GM12878 (cell line): ENCODE measurements around the gene LANCL3. TPM values are rescaled to one million over a fixed set of nuclear protein-coding genes. Genes with fewer than 3 reads are reported as not detected.

Experiments used
- ATAC-seq: fragments of 200-7000 bp; cut with Tn5 transposase; 3 replicates; pipeline ENCODE4 v1.9.1; 2020; ENCODE audit warnings: mild to moderate bottlenecking, moderate library complexity
- BruUV-seq: library from RNA; stranded (reverse); fragments of 400-500 nt; replicated peaks from 2 replicates; lab custom pipeline; 2021; lab: Mats Ljungman, UMichigan
- CTCF ChIA-PET: fragments of 300-600 bp; sonication (Branson Sonifier 250); formaldehyde crosslinking; extraction: SDS; loops from one replicate; lab custom pipeline; 2021; ENCODE audit warnings: inconsistent platforms; lab: Yijun Ruan, JAX
- POLR2A ChIA-PET: fragments of 350-600 bp; formaldehyde crosslinking; extraction: SDS; loops from one replicate; lab custom pipeline; 2021; ENCODE audit warnings: inconsistent platforms; lab: Charles Lee
- RAD21 ChIA-PET: fragments of 300-600 bp; sonication (Branson Sonifier 250); formaldehyde crosslinking; loops from one replicate; lab custom pipeline; 2023; ENCODE audit warnings: antibody characterized with exemption; ENCODE audit not compliant: unreplicated experiment; lab: Charles Lee
- SMC1A ChIA-PET: fragments of 300-600 bp; sonication (Branson Sonifier 250); formaldehyde crosslinking; loops from one replicate; lab custom pipeline; 2023; ENCODE audit not compliant: unreplicated experiment, uncharacterized antibody; lab: Charles Lee
- DNase-seq: peaks from one replicate; pipeline ENCODE4 v3.0.0-alpha.2; 2011; ENCODE audit warnings: low read depth, low spot score
- FAIRE-seq: peaks from 3 replicates; lab custom pipeline; 2011; peaks lifted over from hg19 to GRCh38; lab: Jason Lieb, UNC
- H2AFZ ChIP-seq: 2 replicates; pipeline ENCODE4 v1.6.0; 2011; ENCODE audit warnings: low read depth, low read length, control low read depth; ENCODE audit not compliant: control insufficient read depth
- H3K27ac ChIP-seq: 2 replicates; pipeline ENCODE4 v1.5.1; 2011; ENCODE audit warnings: control low read depth; ENCODE audit not compliant: control insufficient read depth, insufficient read depth
- H3K27me3 ChIP-seq, 2 experiments: replicated peaks in 1 of 2; 2 replicates each; pipeline versions ENCODE4 v1.6.0 to v1.6.1; 2011; ENCODE audit warnings: low read length in 1 of 2; ENCODE audit not compliant: control insufficient read depth in 2 of 2, insufficient read depth in 2 of 2
- H3K36me3 ChIP-seq, 2 experiments: 2 replicates each; pipeline ENCODE4 v1.5.1; 2011; ENCODE audit warnings: low read length in 1 of 2; ENCODE audit not compliant: control insufficient read depth in 2 of 2, insufficient read depth in 2 of 2
- H3K4me1 ChIP-seq: 2 replicates; pipeline ENCODE4 v1.6.1; 2011; ENCODE audit warnings: mild to moderate bottlenecking, low read length, moderate library complexity, mixed read lengths; ENCODE audit not compliant: control insufficient read depth, insufficient read depth
- H3K4me2 ChIP-seq: 2 replicates; pipeline ENCODE4 v1.6.0; 2011; ENCODE audit warnings: control low read depth; ENCODE audit not compliant: control insufficient read depth, insufficient read depth
- H3K4me3 ChIP-seq: fragments of 200-600 bp; sonication (generic); 2 replicates; pipeline ENCODE4 v1.5.1; 2016
- H3K79me2 ChIP-seq: 2 replicates; pipeline ENCODE4 v1.6.0; 2011; ENCODE audit warnings: low read length; ENCODE audit not compliant: control insufficient read depth, insufficient read depth
- H3K9ac ChIP-seq: 2 replicates; pipeline ENCODE4 v1.8.0; 2011; ENCODE audit warnings: low read length, control low read depth, mixed read lengths; ENCODE audit not compliant: control insufficient read depth, insufficient read depth
- H3K9me3 ChIP-seq: replicated peaks from 3 replicates; pipeline ENCODE4 v1.5.1; 2011; ENCODE audit warnings: mild to moderate bottlenecking, low read length; ENCODE audit not compliant: control insufficient read depth, insufficient read depth
- H4K20me1 ChIP-seq: 2 replicates; pipeline ENCODE4 v1.6.0; 2011; ENCODE audit not compliant: control insufficient read depth, insufficient read depth
- RB1 ChIP-seq: fragments of 450-650 bp; formaldehyde crosslinking; IDR thresholded peaks from 2 replicates; pipeline ENCODE4 v1.6.1; 2017; ENCODE audit warnings: mild to moderate bottlenecking, borderline replicate concordance
- SREBF2 ChIP-seq: IDR thresholded peaks from 2 replicates; pipeline ENCODE4 v1.6.1; 2012; ENCODE audit warnings: mild to moderate bottlenecking, low read length
- WGBS: methylation state at CpG from one replicate; pipeline ENCODE4 v1.1.6; 2016; ENCODE audit warnings: low lambda C conversion rate; ENCODE audit not compliant: insufficient replicate concordance, insufficient coverage; ENCODE audit errors: missing lambda C conversion rate; 5-methylcytosine and 5-hydroxymethylcytosine counted together
- in situ Hi-C: fragments of 300-500 bp; cut with MboI; formaldehyde crosslinking; loops from 9 replicates; pipeline ENCODE4 v1.14.3; 2018; ENCODE audit warnings: mixed read lengths
- intact Hi-C: fragments of 100-400 bp; cut with micrococcal nuclease; formaldehyde crosslinking; loops from one replicate; pipeline ENCODE4 v1.14.2; 2022; ENCODE audit not compliant: unreplicated experiment
- polyA plus RNA-seq, 11 experiments: library from polyadenylated mRNA; depleted of rRNA in 4 of 11; unstranded in 6 of 11; stranded (reverse) in 5 of 11; fragments of >200 nt; fragmentation: Nextera tagmentation in 4 of 11; fragmentation: Illumina TruSeq in 1 of 11; extraction: Ambion mirVana in 4 of 11; extraction: Trizol in 1 of 11; gene quantifications; 1 replicate in 1 of 11; 2 replicates in 10 of 11; pipeline versions ENCODE4 v1.2.1 to v1.2.3, GENCODE V29; 2011 to 2016; ENCODE audit warnings: inconsistent platforms in 2 of 11, missing spikeins in 2 of 11, low read depth in 1 of 11
- total RNA-seq, 4 experiments: library from RNA; depleted of rRNA in 3 of 4; stranded (reverse); fragments of >200 nt in 3 of 4; fragmentation: Illumina TruSeq in 1 of 4; extraction: Trizol in 1 of 4; gene quantifications; 2 replicates each; pipeline versions ENCODE4 v1.2.1 to v1.2.3, GENCODE V29; 2013 to 2021
- TF ChIP-seq, protein P1 (sequence below): fragments of 150-350 bp; IDR thresholded peaks from 2 replicates; pipeline ENCODE4 v1.6.1; 2016; ENCODE audit warnings: low read depth, low read length

Gene LANCL3
- total and polyA plus RNA-seq, 10 of the 15 experiments (the other 5 are each of a cell fraction or from before 2014, with no cell fraction given): not detected

DNA sequence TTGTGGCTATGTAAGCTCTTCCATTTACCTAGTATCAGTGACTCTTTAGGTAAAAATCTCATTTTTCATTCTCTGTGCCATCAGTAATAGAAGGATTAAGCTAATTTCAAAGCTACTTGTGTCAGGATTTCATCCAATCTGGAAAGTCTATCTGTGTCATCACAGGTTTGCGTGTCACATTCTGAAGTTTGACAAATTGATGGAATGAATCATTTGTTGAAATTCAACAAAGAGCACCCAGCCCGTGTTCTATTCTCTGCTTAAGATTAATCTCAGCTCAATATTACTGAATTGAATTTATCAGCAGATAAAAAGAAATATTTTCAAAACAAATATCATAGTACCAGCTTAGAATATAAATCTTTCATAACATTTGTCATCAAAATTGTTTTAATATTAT, 35.8 kb downstream of the LANCL3 start:
- no peak for ATAC-seq
- RAD21 ChIA-PET: no interaction called here

DNA sequence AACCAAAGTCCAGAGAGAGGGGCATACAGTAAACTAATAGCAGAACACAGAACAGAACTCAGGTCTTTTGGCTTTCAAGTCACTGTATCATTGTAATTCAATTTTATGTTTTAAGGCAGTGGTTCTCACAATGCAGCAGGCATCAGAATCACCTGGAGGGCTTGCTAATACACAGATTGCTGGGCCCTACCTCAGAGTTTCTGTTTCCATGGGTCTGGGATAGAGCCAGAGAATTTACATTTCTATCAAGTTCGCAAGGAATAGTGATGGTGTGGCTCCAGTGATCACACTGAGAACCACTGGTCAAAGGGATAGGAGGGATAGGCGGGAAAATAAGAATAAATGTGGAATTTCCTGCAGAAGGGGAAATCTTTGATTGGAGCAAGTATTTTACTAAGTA, 36.7 kb downstream of the LANCL3 start:
- H3K4me2 ChIP-seq: no peak overlapping the region
- intact Hi-C loops (no loop called here), in situ Hi-C loops (no loop called here)
- no TSS peak for BruUV-seq
- H3K4me1 ChIP-seq: no peaks in the 10 kb centered on the region
- no peak for FAIRE-seq
- ChIA-PET CTCF (no interaction called here), RAD21 (no interaction called here)
- no peak overlapping the region for H3K27ac ChIP-seq
- H3K9me3 ChIP-seq: no peaks in the 10 kb centered on the region
- H2AFZ ChIP-seq: no peak overlapping the region
- no peak for DNase-seq
- WGBS: 0% methylated on average over 2 of the region's 2 CpGs
- no peak for TF ChIP-seq SREBF2
- TF ChIP-seq, all 136 proteins: peak for 0
- H3K36me3 ChIP-seq: no peaks in the 10 kb centered on the region
- ATAC-seq: no peak
- H3K9ac ChIP-seq: no peak overlapping the region
- H3K79me2 ChIP-seq: no peaks in the 10 kb centered on the region
- no peaks in the 10 kb centered on the region for H4K20me1 ChIP-seq
- ChIA-PET SMC1A (no interaction called here), POLR2A (no interaction called here)
- H3K4me3 ChIP-seq: no peak overlapping the region
- H3K27me3 ChIP-seq: 0 out of 4 replicates have a peak, but pooled peaks cover 0 to 4% of the 10 kb centered on the region in 2 experiments

More for the DNA sequence above, 35.8 kb downstream of the LANCL3 start:
- Histone ChIP-seq H3K9me3 (no peaks in the 10 kb centered on the region), H3K4me1 (no peaks in the 10 kb centered on the region), H3K27ac (no peak overlapping the region), H3K79me2 (no peaks in the 10 kb centered on the region), H3K27me3 (0 out of 4 replicates have a peak, but pooled peaks cover 0 to 4% of the 10 kb centered on the region in 2 experiments), H3K4me3 (no peak overlapping the region), H4K20me1 (no peaks in the 10 kb centered on the region), H3K9ac (no peak overlapping the region), H3K4me2 (no peak overlapping the region), H3K36me3 (no peaks in the 10 kb centered on the region), H2AFZ (no peak overlapping the region)
- in situ Hi-C loops (no loop called here), intact Hi-C loops (no loop called here)
- BruUV-seq: no TSS peak
- ChIA-PET SMC1A (no interaction called here), POLR2A (no interaction called here), CTCF (no interaction called here)
- 0% methylated on average over 2 of the region's 2 CpGs for WGBS
- no peak for DNase-seq
- TF ChIP-seq RB1: no peak
- TF ChIP-seq, protein P1, sequence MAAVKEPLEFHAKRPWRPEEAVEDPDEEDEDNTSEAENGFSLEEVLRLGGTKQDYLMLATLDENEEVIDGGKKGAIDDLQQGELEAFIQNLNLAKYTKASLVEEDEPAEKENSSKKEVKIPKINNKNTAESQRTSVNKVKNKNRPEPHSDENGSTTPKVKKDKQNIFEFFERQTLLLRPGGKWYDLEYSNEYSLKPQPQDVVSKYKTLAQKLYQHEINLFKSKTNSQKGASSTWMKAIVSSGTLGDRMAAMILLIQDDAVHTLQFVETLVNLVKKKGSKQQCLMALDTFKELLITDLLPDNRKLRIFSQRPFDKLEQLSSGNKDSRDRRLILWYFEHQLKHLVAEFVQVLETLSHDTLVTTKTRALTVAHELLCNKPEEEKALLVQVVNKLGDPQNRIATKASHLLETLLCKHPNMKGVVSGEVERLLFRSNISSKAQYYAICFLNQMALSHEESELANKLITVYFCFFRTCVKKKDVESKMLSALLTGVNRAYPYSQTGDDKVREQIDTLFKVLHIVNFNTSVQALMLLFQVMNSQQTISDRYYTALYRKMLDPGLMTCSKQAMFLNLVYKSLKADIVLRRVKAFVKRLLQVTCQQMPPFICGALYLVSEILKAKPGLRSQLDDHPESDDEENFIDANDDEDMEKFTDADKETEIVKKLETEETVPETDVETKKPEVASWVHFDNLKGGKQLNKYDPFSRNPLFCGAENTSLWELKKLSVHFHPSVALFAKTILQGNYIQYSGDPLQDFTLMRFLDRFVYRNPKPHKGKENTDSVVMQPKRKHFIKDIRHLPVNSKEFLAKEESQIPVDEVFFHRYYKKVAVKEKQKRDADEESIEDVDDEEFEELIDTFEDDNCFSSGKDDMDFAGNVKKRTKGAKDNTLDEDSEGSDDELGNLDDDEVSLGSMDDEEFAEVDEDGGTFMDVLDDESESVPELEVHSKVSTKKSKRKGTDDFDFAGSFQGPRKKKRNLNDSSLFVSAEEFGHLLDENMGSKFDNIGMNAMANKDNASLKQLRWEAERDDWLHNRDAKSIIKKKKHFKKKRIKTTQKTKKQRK: no peak
- no peak for FAIRE-seq
